Mammary epithelial cell (primary cell): ENCODE results near the gene PRKG2.

Experiments
- CTCF ChIP-seq, 2 donors: IDR thresholded peaks in 1 of 2; conservative IDR thresholded peaks in 1 of 2; 2 replicates each; pipeline ENCODE4 v1.5.1; 2011 to 2012; ENCODE audit warnings: inconsistent platforms in 2 of 2, low read length in 2 of 2, mild to moderate bottlenecking in 2 of 2, control low read depth in 1 of 2, low read depth in 1 of 2; ENCODE audit not compliant: insufficient read depth in 1 of 2; ENCODE audit errors: extremely low read depth in 1 of 2
- EZH2 ChIP-seq: IDR thresholded peaks from 2 replicates; pipeline ENCODE4 v1.6.1; 2012; ENCODE audit warnings: low read length, inconsistent platforms, borderline replicate concordance

- no peak for TF ChIP-seq EZH2
- no peak for TF ChIP-seq CTCF (conservative IDR thresholded peaks at IDR 0.05 in 1 of 2, IDR thresholded peaks at IDR 0.05 in 1 of 2; ENCODE audit: extremely low read depth in 1 of 2, insufficient read depth in 1 of 2, low read depth in 1 of 2, low read length in 2 of 2)
These were observed 10.5 kb downstream of the PRKG2 start for GRCh38 chr4:81204571-81204970.
